OCI-LY3 (cell line): ENCODE results near the gene GFRA1.

Experiments used
- EZH2phosphoT487 ChIP-seq: fragments of 200-600 bp; shearing (Covaris generic); IDR thresholded peaks from 2 replicates; pipeline ENCODE4 v1.6.1; 2018; ENCODE audit warnings: antibody characterized with exemption, mixed run types, low read depth
- TF ChIP-seq, protein P1 (sequence below): fragments of 200-600, 300-600 bp; sonication (generic); IDR thresholded peaks from 2 replicates; pipeline ENCODE4 v1.5.1; 2014; ENCODE audit warnings: antibody characterized with exemption, low read length, low read depth

DNA sequence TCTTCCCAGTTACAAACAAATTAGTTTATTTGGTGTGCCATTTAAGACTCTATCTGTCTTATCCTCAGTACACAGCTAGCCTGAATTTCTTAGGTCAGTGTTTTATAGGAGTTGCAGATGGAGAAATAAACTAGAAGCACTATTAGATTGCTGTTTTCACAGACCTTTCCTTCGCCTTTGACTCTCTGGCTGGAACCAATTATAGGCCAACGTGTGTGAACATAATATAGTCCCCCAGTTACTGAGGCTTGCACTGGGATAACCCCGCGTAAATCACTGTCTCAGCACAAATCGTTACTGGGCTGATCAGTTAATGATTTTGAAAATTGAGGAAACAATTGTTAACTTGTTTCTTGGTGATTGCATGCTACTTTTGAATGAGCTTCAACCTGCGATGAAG lies 233.4 kb downstream of the GFRA1 start:
- TF ChIP-seq, protein P1, sequence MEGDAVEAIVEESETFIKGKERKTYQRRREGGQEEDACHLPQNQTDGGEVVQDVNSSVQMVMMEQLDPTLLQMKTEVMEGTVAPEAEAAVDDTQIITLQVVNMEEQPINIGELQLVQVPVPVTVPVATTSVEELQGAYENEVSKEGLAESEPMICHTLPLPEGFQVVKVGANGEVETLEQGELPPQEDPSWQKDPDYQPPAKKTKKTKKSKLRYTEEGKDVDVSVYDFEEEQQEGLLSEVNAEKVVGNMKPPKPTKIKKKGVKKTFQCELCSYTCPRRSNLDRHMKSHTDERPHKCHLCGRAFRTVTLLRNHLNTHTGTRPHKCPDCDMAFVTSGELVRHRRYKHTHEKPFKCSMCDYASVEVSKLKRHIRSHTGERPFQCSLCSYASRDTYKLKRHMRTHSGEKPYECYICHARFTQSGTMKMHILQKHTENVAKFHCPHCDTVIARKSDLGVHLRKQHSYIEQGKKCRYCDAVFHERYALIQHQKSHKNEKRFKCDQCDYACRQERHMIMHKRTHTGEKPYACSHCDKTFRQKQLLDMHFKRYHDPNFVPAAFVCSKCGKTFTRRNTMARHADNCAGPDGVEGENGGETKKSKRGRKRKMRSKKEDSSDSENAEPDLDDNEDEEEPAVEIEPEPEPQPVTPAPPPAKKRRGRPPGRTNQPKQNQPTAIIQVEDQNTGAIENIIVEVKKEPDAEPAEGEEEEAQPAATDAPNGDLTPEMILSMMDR, result no peak
- TF ChIP-seq EZH2phosphoT487, result no peak
